Measurements from ENCODE around the gene FCHO1.
"Not testable (repeated sequence)": the region's sequence is repeated elsewhere in the genome, so short reads cannot be mapped to it uniquely, and the experiment has no call there.

The FCHO1 gene

DNA sequence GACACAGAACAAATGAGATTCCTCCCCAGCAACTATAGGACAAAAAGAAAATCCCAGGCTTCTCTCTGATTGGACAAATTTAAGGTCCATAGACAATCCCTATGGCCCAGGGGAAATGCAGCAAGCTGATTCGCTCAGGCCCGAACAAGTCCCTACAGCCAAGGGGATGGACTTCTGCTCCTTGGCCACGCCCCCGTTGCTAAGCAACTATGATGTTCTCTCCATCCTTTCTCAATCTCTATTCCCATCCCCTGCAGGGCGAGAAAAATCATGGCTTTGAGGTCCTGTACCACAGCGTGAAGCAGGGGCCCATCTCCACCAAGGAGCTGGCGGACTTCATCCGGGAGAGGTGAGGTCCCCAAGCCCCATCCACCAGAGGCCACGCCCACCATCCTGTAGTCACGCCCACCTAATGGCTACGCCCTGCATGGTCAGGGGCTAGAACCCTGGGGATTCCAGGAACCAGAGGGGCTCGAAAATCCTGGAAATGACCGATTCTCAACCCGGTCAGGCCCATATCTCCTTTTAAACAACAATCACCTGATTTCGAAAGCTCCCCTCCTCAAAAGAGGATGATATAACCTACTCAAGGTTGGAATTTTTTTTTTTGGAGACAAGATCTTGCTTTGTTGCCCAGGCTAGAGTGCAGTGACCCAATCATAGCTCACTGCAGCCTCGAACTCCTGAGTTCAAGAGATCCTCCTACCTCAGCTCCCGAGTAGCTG lies 11.4 kb downstream of the FCHO1 start:
- intact Hi-C loops (cut with micrococcal nuclease) = no loop called here
- Mint-ChIP-seq H3K27ac (no peak overlapping the region), H3K4me3 (no peak overlapping the region), H3K27me3 (no peaks in the 10 kb centered on the region), H3K9me3 (no peaks in the 10 kb centered on the region), H3K4me1 (ENCODE audit: low read depth) (peaks cover 37% of the 10 kb centered on the region), H3K36me3 (ENCODE audit: low read depth) (peaks cover 100% of the 10 kb centered on the region)

DNA sequence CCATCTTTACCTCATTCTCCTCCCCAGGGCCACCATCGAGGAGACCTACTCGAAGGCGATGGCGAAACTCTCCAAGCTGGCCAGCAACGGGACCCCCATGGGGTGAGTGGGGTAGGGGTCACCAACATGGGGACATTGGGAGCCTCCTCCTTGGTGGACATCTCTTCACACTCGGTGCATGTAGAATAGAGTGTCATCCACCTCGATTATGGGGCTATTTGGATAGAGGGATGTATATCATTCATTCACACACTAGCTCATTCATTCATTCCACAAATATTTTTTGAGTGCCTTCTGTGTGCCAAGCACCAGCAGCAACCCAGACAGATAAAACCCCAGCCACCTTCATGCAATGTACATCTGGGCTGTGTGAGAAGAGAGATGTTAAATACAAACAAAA lies 13.1 kb downstream of the FCHO1 start:
- H3K4me3 Mint-ChIP-seq = no peak overlapping the region
- intact Hi-C loops (cut with micrococcal nuclease) = no loop called here
- no peaks in the 10 kb centered on the region for H3K9me3 Mint-ChIP-seq
- H3K4me1 Mint-ChIP-seq (ENCODE audit: low read depth) = peaks cover 31% of the 10 kb centered on the region
- no peaks in the 10 kb centered on the region for H3K27me3 Mint-ChIP-seq
- H3K27ac Mint-ChIP-seq = peak overlapping the region; percentile 85
- peaks cover 100% of the 10 kb centered on the region for H3K36me3 Mint-ChIP-seq (ENCODE audit: low read depth)

DNA sequence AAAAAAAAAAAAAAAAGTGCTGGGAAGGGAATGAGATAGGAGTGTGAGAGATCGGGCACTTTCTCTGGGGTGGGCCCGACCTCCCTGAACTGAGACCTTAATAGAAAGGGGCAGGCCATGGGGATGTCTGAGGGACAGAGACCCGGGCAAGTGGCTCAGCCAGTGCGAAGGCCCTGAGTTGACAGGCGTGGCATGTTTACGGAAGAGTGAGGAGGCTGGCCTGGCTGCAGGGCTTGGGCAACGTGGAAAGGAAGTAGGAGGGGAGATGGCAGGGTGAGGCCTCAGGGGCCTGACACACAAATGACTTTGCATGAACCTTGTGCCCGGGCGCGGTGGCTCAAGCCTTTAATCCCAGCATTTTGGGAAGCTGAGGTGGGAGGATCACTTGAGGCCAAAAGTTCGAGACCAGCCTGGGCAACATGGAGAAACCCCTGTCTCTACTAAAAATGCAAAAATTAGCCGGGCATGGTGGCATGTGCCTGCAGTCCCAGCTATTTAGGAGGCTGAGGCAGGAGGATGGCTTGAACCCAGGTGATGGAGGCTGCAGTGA lies 13.9 kb downstream of the FCHO1 start:
- peaks cover 31% of the 10 kb centered on the region for H3K4me1 Mint-ChIP-seq (ENCODE audit: low read depth)
- intact Hi-C loops (cut with micrococcal nuclease) = loop anchor here (5.0 kb wide), 1 partner anchor 48 kb away; the partner anchor contains the start of gene MAP1S
- H3K4me3 Mint-ChIP-seq = no peak overlapping the region
- no peaks in the 10 kb centered on the region for H3K9me3 Mint-ChIP-seq
- H3K27ac Mint-ChIP-seq = peak overlapping the region; percentile 85
- H3K27me3 Mint-ChIP-seq = no peaks in the 10 kb centered on the region
- H3K36me3 Mint-ChIP-seq (ENCODE audit: low read depth) = peaks cover 100% of the 10 kb centered on the region

DNA sequence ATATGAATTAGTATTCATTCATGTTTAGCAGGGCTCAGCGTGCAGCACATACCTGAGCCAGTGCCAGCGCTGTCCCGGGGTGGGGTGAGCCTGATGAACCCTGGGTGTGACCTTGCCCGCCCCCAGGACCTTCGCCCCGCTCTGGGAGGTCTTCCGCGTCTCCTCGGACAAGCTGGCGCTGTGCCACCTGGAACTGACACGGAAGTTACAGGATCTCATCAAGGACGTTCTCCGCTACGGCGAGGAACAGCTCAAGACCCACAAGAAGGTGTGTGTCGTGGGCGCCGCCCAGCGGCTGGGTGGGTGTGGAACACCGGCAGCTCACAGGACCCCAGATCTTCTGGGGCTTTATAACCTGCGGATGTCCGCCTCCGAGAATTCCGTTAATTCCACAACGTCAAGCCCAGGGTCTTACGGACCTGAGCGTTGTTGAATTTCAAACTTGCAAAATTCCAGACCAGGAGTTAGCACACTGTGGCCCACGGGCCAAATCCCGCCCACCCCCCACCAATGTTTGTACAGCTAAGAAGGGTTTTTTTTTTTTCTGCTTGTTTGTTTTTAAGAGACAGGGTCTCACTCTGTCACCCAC lies 15.4 kb downstream of the FCHO1 start:
- peaks cover 31% of the 10 kb centered on the region for H3K4me1 Mint-ChIP-seq (ENCODE audit: low read depth)
- peaks cover 100% of the 10 kb centered on the region for H3K36me3 Mint-ChIP-seq (ENCODE audit: low read depth)
- no peaks in the 10 kb centered on the region for H3K27me3 Mint-ChIP-seq
- peak overlapping the region; percentile 26 for H3K4me3 Mint-ChIP-seq
- H3K27ac Mint-ChIP-seq = peak overlapping the region; percentile 85
- intact Hi-C loops (cut with micrococcal nuclease) = loop anchor here (1.0 to 5.0 kb wide), 2 partner anchors 49 to 62 kb away; partner anchors contain the start of gene MAP1S
- no peaks in the 10 kb centered on the region for H3K9me3 Mint-ChIP-seq

DNA sequence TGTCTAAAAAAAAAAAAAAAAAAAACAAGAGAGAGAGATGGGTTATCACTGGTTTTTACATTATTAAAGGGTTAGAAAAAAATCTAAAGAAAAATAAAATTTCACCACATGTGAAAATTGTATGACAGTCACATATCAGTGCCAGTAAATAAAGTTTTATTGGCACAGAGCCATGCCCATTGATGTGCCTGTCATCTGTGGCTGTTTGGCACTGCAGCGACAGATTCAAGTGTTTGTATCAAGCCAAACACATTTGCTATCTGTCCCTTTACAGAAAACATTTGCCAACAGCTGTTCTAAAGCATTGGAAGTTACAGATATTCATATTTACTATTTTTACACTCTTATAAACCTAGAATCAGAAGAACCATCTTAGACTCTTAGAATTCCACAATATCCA lies 16.3 kb downstream of the FCHO1 start:
- intact Hi-C loops (cut with micrococcal nuclease) = loop anchor here (5.0 kb wide), 1 partner anchor 50 kb away; the partner anchor contains the start of gene MAP1S
- Mint-ChIP-seq H3K36me3 (ENCODE audit: low read depth) (peaks cover 100% of the 10 kb centered on the region), H3K4me3 (no peak overlapping the region), H3K27me3 (no peaks in the 10 kb centered on the region), H3K4me1 (ENCODE audit: low read depth) (peaks cover 25% of the 10 kb centered on the region), H3K9me3 (no peaks in the 10 kb centered on the region), H3K27ac (no peak overlapping the region)

DNA sequence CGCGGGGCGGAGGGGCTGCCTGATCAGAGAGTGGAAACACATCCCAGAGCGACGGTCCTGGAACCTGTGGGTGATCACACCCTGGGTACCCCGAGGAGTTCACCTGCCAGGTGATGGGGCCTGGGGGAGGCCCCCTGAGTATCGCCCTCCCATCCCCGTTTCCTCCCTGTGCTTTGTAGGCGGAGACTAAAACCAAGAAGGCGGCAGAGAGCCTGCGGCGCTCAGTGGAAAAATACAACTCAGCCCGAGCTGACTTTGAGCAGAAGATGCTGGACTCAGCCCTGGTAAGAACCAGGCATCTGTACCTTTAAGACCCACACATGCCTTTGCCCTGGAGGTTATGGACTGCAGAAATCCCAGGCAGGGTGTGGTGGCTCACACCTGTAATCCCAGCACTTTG lies 19.3 kb downstream of the FCHO1 start:
- Mint-ChIP-seq H3K27me3 (no peaks in the 10 kb centered on the region), H3K36me3 (ENCODE audit: low read depth) (peaks cover 100% of the 10 kb centered on the region), H3K27ac (no peak overlapping the region), H3K4me3 (no peak overlapping the region), H3K4me1 (ENCODE audit: low read depth) (peaks cover 22% of the 10 kb centered on the region), H3K9me3 (no peaks in the 10 kb centered on the region)
- intact Hi-C loops (cut with micrococcal nuclease) = no loop called here

DNA sequence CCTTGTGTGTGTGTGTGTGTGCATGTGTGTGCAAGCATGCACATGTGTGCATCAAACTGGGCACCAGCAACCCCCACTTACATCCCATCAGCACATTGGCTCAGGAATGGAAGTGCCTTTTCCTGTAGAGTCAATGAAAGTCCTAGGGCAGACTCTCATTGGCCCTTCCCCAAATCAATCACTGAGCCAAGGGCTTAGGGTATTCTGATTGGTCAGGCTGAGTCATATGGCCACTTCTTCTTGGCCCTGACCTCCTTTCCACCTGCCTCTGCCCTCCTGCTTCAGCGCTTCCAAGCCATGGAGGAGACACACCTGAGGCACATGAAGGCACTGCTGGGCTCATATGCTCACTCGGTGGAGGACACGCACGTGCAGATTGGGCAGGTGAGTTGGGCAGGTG lies 20.9 kb downstream of the FCHO1 start:
- Mint-ChIP-seq H3K4me3 (no peak overlapping the region), H3K27ac (no peak overlapping the region), H3K4me1 (ENCODE audit: low read depth) (peaks cover 12% of the 10 kb centered on the region), H3K36me3 (ENCODE audit: low read depth) (peaks cover 100% of the 10 kb centered on the region), H3K27me3 (no peaks in the 10 kb centered on the region), H3K9me3 (no peaks in the 10 kb centered on the region)
- intact Hi-C loops (cut with micrococcal nuclease) = no loop called here

DNA sequence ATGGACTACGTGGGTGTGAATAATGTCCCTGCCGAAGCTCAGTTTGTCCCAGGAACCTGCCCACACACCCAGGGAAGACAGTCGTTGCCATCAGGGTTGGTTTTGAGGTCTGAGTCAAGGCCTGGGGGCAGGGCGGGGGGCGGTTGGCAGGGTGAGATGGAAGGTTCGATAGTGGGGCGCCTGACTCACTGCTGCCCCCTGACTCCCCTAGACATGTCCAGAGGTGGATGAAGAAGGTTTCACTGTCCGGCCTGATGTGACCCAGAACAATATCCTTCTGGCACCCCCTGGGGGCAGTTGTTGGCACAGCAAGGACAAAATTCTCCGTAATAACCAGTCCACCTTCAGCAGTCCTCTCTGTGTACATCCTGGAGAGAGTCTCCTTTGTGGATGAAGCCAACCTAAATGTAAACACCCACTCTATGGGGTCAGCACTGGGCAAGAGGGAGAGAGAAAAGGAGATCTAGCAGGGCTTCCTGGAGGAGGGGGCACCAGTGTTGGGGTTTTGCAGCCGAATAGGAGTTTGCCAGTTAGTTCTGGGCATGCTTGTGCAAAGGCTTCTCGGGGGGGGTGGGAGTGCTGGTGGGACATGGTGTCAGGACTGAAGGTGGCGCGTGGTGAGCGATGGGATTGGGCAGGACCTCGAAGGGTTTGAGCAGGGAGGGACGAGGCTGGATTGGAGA lies 24.1 kb downstream of the FCHO1 start:
- intact Hi-C loops (cut with micrococcal nuclease) = loop anchor here (5.0 kb wide), 1 partner anchor 82 kb away; the partner anchor contains the start of gene RPL18A
- no peak overlapping the region for H3K4me3 Mint-ChIP-seq
- peaks cover 89% of the 10 kb centered on the region for H3K36me3 Mint-ChIP-seq (ENCODE audit: low read depth)
- no peaks in the 10 kb centered on the region for H3K27me3 Mint-ChIP-seq
- peaks cover 43% of the 10 kb centered on the region for H3K4me1 Mint-ChIP-seq (ENCODE audit: low read depth)
- no peaks in the 10 kb centered on the region for H3K9me3 Mint-ChIP-seq
- H3K27ac Mint-ChIP-seq = no peak overlapping the region

DNA sequence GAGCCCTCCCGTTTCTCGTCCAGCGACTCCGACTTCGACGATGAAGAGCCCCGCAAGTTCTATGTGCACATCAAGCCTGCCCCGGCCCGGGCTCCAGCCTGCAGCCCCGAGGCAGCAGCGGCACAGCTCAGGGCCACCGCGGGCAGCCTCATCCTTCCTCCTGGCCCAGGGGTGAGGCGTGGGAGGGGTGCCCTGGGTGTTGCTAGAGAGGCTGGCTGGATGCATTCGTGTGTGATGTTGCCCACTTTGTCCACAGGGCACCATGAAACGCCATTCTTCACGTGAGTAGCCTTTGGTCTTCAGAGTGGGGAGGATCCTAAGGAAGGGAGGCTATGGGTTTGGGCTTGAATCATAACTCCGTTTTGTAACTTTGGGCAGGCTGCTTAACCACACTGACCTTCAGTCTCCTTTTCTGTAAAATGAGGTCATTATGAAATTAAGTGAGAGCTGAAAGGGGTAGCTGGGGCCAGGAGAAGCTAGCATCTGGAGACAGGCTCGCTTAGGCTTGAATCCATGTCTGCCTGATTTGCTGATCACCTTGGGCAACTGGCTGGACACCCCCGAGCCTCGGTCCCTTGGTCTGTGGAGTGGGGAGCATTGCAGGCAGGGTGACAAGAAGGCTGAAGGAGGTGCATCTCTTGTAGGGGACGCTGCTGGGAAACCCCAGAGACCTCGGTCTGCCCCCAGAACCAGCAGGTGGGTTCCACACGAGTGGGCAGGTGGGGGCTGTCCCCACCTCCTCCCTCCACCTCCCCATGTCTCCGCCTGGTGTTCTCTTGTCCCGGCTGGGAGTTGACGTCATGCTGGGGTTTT lies 24.9 kb downstream of the FCHO1 start:
- Mint-ChIP-seq H3K27ac (no peak overlapping the region), H3K27me3 (no peaks in the 10 kb centered on the region), H3K36me3 (ENCODE audit: low read depth) (peaks cover 89% of the 10 kb centered on the region), H3K9me3 (no peaks in the 10 kb centered on the region), H3K4me3 (no peak overlapping the region), H3K4me1 (ENCODE audit: low read depth) (peaks cover 46% of the 10 kb centered on the region)
- intact Hi-C loops (cut with micrococcal nuclease) = loop anchor here (5.0 kb wide), 1 partner anchor 81 kb away; the partner anchor contains the start of gene RPL18A

DNA sequence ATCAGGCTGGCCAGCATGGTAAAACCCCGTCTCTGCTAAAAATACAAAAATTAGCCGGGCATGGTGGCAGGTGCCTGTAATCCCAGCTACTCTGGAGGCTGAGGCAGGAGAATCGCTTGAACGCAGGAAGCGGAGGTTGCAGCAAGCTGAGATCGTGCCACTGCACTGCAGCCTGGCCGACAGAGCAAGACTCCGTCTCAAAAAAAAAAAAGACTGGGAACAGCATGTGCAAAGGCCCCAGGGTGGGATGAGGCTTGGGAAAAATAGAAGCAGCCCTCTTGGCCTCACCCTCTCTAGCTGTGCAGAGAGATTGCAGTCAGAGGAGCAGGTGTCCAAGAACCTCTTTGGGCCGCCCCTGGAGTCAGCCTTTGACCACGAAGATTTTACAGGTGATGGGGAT lies 26.6 kb downstream of the FCHO1 start:
- Mint-ChIP-seq H3K4me1 (ENCODE audit: low read depth) (peaks cover 53% of the 10 kb centered on the region), H3K36me3 (ENCODE audit: low read depth) (peaks cover 89% of the 10 kb centered on the region), H3K27ac (peak overlapping the region; percentile 76)
- H3K4me3 Mint-ChIP-seq, H3K27me3 Mint-ChIP-seq, H3K9me3 Mint-ChIP-seq: not testable (repeated sequence)
- intact Hi-C loops (cut with micrococcal nuclease) = loop anchor here (5.0 kb wide), 1 partner anchor 79 kb away; the partner anchor contains the start of gene RPL18A

DNA sequence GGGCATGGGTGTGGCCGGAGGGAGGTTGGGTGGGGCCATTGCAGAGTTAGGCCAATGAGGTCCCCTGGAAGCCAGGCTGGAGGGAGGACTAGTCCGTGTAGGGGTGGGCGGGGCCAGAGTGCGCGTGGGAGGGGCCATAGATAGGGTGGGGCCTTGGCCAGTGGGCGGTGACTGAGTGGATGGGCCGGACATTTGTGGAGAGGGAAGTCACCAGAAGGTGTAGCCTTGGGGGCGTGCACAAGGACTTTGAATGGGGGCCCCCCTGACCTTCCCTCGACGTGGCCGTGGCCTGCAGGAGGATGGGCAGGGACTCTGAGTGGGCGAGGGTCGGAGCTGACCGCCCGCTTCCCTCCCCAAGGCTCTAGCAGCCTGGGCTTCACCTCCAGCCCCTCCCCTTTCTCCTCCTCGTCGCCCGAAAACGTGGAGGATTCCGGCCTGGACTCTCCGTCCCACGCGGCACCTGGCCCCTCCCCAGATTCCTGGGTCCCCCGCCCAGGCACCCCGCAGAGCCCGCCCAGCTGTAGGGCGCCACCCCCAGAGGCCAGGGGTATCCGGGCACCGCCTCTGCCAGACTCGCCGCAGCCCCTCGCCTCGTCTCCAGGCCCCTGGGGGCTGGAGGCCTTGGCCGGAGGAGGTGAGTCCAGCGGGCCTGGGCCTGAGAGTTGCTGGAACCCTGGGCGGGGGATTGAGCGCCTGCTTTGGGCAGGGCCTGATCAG lies 27.1 kb downstream of the FCHO1 start:
- intact Hi-C loops (cut with micrococcal nuclease) = loop anchor here (5.0 kb wide), 1 partner anchor 79 kb away; the partner anchor contains the start of gene RPL18A
- H3K36me3 Mint-ChIP-seq (ENCODE audit: low read depth) = peaks cover 89% of the 10 kb centered on the region
- H3K27ac Mint-ChIP-seq = peak overlapping the region; percentile 76
- no peaks in the 10 kb centered on the region for H3K27me3 Mint-ChIP-seq
- H3K4me3 Mint-ChIP-seq = peak overlapping the region; percentile 73
- peaks cover 55% of the 10 kb centered on the region for H3K4me1 Mint-ChIP-seq (ENCODE audit: low read depth)
- no peaks in the 10 kb centered on the region for H3K9me3 Mint-ChIP-seq

DNA sequence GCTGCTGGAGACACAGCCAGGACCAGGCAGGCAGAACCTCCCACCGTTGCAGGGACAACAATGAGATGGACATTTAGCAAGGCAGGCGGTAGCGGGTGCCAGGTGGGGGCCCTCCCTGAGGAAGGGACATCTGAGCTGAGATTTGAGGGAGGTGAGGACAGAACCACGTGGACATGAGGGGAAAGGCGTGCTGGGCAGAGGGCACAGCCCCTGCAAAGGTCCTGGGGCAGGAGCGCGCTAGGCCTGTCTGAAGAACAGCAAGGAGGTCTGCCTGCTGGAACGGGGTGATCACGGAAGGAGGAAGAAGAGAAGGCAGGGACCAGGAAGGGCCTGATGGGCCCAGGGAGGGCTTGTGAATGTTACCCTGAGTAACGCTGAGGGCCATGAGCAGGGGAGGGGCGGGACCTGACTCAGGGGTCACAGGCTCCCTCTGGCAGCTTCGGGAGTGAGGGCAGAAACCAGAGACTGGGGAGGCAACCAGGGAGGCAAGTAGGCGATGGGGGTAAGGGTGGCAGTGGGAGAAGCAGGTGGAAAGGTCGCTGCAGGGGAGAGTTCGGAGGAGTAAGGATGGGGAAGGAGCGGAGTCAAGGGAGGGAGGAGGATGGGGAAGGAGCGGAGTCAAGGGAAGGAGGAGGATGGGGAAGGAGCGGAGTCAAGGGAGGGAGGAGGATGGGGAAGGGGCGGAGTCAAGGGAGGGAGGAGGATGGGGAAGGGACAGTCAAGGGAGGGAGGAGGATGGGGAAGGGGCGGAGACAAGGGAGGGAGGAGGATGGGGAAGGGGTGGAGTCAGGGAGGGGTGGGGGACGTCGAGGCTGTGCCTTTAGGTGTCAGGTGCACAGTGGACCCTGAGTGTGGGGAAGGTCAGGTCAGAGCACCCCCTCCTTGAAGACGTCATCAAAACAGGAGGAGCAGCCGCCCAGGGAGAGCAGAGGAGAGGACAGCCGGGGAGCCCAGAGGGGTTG lies 28.0 kb downstream of the FCHO1 start:
- no peaks in the 10 kb centered on the region for H3K9me3 Mint-ChIP-seq
- H3K27me3 Mint-ChIP-seq = no peaks in the 10 kb centered on the region
- H3K4me1 Mint-ChIP-seq (ENCODE audit: low read depth) = peaks cover 62% of the 10 kb centered on the region
- intact Hi-C loops (cut with micrococcal nuclease) = loop anchor here (5.0 kb wide), 1 partner anchor 78 kb away; the partner anchor contains the start of gene RPL18A
- peak overlapping the region; percentile 73 for H3K4me3 Mint-ChIP-seq
- peaks cover 89% of the 10 kb centered on the region for H3K36me3 Mint-ChIP-seq (ENCODE audit: low read depth)
- H3K27ac Mint-ChIP-seq = peak overlapping the region; percentile 76

All from dendritic cell treated with granulocyte-macrophage colony-stimulating factor and Interleukin-4, amounts not matched to agents 40 ng/mL and 50 ng/mL, for 4 days (primary cell).